Right cardiac atrium (tissue), 5 donors: ENCODE results near the gene TRMT1. TPM values are rescaled to one million over a fixed set of nuclear protein-coding genes. Genes with fewer than 3 reads are reported as not detected.

Source experiments
- ATAC-seq, 2 donors: fragments of 200-7000 bp; cut with Tn5 transposase; one replicate each; pipeline versions ENCODE4 v1.8.0 to v1.9.1; 2020; ENCODE audit warnings: moderate library complexity in 2 of 2, mild to moderate bottlenecking in 1 of 2
- DNase-seq, 3 donors: peaks; one replicate each; pipeline ENCODE4 v3.0.0-alpha.2; 2020
- H3K27ac ChIP-seq: one replicate; pipeline ENCODE4 v1.5.1; 2013; ENCODE audit warnings: mild to moderate bottlenecking, low read length, control low read depth, moderate library complexity
- H3K27me3 ChIP-seq: one replicate; pipeline ENCODE4 v1.6.1; 2013; ENCODE audit not compliant: control insufficient read depth, insufficient read depth
- H3K4me1 ChIP-seq: one replicate; pipeline ENCODE4 v1.6.1; 2013; ENCODE audit warnings: low read length; ENCODE audit not compliant: control insufficient read depth, insufficient read depth
- H3K4me3 ChIP-seq: one replicate; pipeline ENCODE4 v1.5.1; 2013; ENCODE audit warnings: low read length, control low read depth
- H3K9me3 ChIP-seq: one replicate; pipeline ENCODE4 v1.6.1; 2013; ENCODE audit warnings: low read length; ENCODE audit not compliant: control insufficient read depth
- WGBS: extraction: QIAGEN DNeasy Blood & Tissue Kit; methylation state at CpG from one replicate; pipeline ENCODE4 v1.1.7; 2013; 5-methylcytosine and 5-hydroxymethylcytosine counted together
- intact Hi-C, 4 donors: fragments of 100-400 bp; cut with DNase I; formaldehyde crosslinking; loops; one replicate each; pipeline versions ENCODE4 v1.11.0 to v1.14.0; 2022 to 2023
- polyA plus RNA-seq: library from polyadenylated mRNA; stranded (reverse); fragments of 200-250 nt; gene quantifications from one replicate; pipeline ENCODE4 v1.2.3, GENCODE V29; 2013
- total RNA-seq, 4 donors: library from RNA; stranded (reverse); fragmentation: NEBNext Ultra II Directional; extraction: Animal tissue kit (Norgen Biotek cat#: 25700); gene quantifications; one replicate each; pipeline ENCODE4 v1.2.1, GENCODE V29; 2021
- donor health status: healthy with polysubstance abuse.
- donor health status: DM: no; HTN: yes; CAD: no.
- donor health status: DM: no; HTN: no; CAD: no.
- donor health status: DM: no; HTN: yes; CAD: no; lungs with severe emphysema.
- donor health status: DM: yes; HTN: yes; CAD: no.

The TRMT1 gene
- total and polyA plus RNA-seq, 5 donors = 14.8 to 22.2 (median 19.2) TPM

GRCh38 chr19:13104360-13104847 lies 12.1 kb downstream of the TRMT1 start:
- H3K27ac ChIP-seq = peak overlapping the region; percentile 32
- ATAC-seq (peak; percentile 10 to 35), DNase-seq (peak; percentile 73 to 91 (median 88))
- no peaks in the 10 kb centered on the region for H3K4me1 ChIP-seq
- no peaks in the 10 kb centered on the region for H3K27me3 ChIP-seq
- no peak overlapping the region for H3K4me3 ChIP-seq
- H3K9me3 ChIP-seq = no peaks in the 10 kb centered on the region
- intact Hi-C loops = loop anchor here in 1 of 4 donors (5.0 kb wide), 1 partner anchor 58 kb away; no protein-coding TSS in a partner anchor
- 25% methylated on average over 33 of the region's 33 CpGs for whole genome bisulfite sequencing

GRCh38 chr19:13103581-13104359 lies 12.8 kb downstream of the TRMT1 start:
- Histone ChIP-seq H3K4me1 (no peaks in the 10 kb centered on the region), H3K27me3 (no peaks in the 10 kb centered on the region), H3K4me3 (no peak overlapping the region), H3K9me3 (no peaks in the 10 kb centered on the region), H3K27ac (peak overlapping the region; percentile 61)
- 65% methylated on average over 13 of the region's 13 CpGs for WGBS
- peak in 1 of 3 donors; percentile 56 for DNase-seq
- no peak for ATAC-seq
- intact Hi-C loops = loop anchor here in 1 of 4 donors (5.0 kb wide), 1 partner anchor 59 kb away; no protein-coding TSS in a partner anchor

DNA sequence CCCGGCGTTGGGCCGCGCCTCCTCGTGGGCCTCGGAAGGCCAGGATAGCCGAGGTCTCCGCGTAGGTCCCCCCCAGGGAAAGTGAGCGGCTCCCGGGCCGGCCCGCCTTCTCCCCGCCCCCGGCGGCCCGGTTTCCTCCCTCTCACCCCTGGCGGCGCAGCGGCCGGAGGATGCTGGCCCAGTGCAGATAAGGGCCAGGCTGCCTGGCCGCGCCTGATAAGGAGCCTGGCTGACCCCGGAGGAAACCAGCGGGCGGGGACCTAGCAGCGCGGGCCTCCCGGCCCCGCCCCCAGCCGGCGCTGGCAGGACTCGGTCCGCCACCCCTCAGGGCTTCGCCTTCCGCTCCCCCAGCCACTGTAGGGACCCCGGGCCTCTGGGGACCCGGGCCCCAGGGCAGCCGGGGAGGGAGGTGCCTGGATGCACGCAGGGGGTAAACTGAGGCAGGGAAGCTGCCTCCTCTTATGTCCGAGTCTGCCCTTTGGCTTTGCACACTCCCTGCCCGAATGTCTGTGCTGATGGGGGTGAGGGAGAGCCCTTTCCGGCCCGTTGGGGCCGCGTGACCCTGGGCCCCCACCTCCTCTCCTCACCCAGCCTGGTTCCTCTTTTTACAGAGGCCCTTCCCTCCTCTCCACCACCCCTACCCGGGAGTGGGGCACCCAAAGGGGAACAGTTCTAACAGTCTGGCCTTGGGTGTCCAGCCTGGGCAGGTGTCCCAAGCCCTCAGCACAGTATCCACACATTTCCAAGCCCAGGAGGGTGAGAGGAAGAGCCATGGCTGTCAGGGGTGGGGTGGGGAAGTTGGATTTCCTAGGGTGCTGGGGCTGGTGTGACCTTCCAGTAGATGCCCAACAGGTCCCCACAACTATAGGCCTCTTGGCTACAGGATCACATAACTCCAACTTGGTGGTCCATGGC lies 13.6 kb downstream of the TRMT1 start, which contains the start of gene LYL1:
Gene LYL1, minus strand, starts transcription at position 193 of the 915 bp plus-strand sequence. CDS start 1,687 bp downstream, outside the sequence.
- Histone ChIP-seq H3K9me3 (no peaks in the 10 kb centered on the region), H3K4me3 (peak within 1 kb of the TSS; percentile 36), H3K27ac (peak within 1 kb of the TSS; percentile 76), H3K27me3 (no peaks in the 10 kb centered on the region), H3K4me1 (no peaks in the 10 kb centered on the region)
- DNase-seq (peak; percentile 93 to 98 (median 97)), ATAC-seq (peak; percentile 87)
- WGBS = 2% methylated on average over 47 of the region's 47 CpGs
- intact Hi-C loops = loop anchor here in 1 of 4 donors (5.0 kb wide), 1 partner anchor 59 kb away; no protein-coding TSS in a partner anchor

GRCh38 chr19:13102416-13102665 lies 14.2 kb downstream of the TRMT1 start:
- no peak for ATAC-seq
- 3% methylated on average over 7 of the region's 7 CpGs for WGBS
- H3K4me1 ChIP-seq = no peaks in the 10 kb centered on the region
- intact Hi-C loops = loop anchor here in 1 of 4 donors (5.0 kb wide), 1 partner anchor 60 kb away; no protein-coding TSS in a partner anchor
- H3K4me3 ChIP-seq = peak overlapping the region; percentile 36
- no peaks in the 10 kb centered on the region for H3K27me3 ChIP-seq
- H3K27ac ChIP-seq = peak overlapping the region; percentile 76
- DNase-seq = no peak
- no peaks in the 10 kb centered on the region for H3K9me3 ChIP-seq

- ATAC-seq (no peak), DNase-seq (no peak)
- Histone ChIP-seq H3K27ac (peak overlapping the region; percentile 76), H3K4me1 (no peaks in the 10 kb centered on the region), H3K9me3 (no peaks in the 10 kb centered on the region), H3K4me3 (peak overlapping the region; percentile 36), H3K27me3 (no peaks in the 10 kb centered on the region)
- intact Hi-C loops = loop anchor here in 1 of 4 donors (5.0 kb wide), 1 partner anchor 60 kb away; no protein-coding TSS in a partner anchor
- WGBS = 59% methylated on average over 7 of the region's 7 CpGs
These were observed 14.7 kb downstream of the TRMT1 start for GRCh38 chr19:13101590-13102415.

GRCh38 chr19:13100841-13101589 lies 15.5 kb downstream of the TRMT1 start:
- H3K27ac ChIP-seq = no peak overlapping the region
- no peaks in the 10 kb centered on the region for H3K27me3 ChIP-seq
- H3K9me3 ChIP-seq = no peaks in the 10 kb centered on the region
- H3K4me3 ChIP-seq = peak overlapping the region; percentile 36
- whole genome bisulfite sequencing = 70% methylated on average over 18 of the region's 18 CpGs
- ATAC-seq = no peak
- DNase-seq = peak in 2 of 3 donors; percentile 75 to 76
- no peaks in the 10 kb centered on the region for H3K4me1 ChIP-seq
- intact Hi-C loops = loop anchor here in 1 of 4 donors (5.0 kb wide), 1 partner anchor 61 kb away; no protein-coding TSS in a partner anchor

GRCh38 chr19:13100031-13100588 lies 16.4 kb downstream of the TRMT1 start:
- Histone ChIP-seq H3K27me3 (no peaks in the 10 kb centered on the region), H3K4me3 (no peak overlapping the region), H3K4me1 (no peaks in the 10 kb centered on the region), H3K27ac (peak overlapping the region; percentile 84), H3K9me3 (no peaks in the 10 kb centered on the region)
- WGBS = 77% methylated on average over 12 of the region's 12 CpGs
- intact Hi-C loops = loop anchor here in 1 of 4 donors (5.0 kb wide), 1 partner anchor 62 kb away; no protein-coding TSS in a partner anchor
- no peak for ATAC-seq
- peak in 2 of 3 donors; percentile 49 to 53 for DNase-seq

- Histone ChIP-seq H3K4me3 (peak overlapping the region; percentile 27), H3K9me3 (no peaks in the 10 kb centered on the region), H3K27me3 (no peaks in the 10 kb centered on the region), H3K27ac (peak overlapping the region; percentile 84), H3K4me1 (no peaks in the 10 kb centered on the region)
- intact Hi-C loops = loop anchor here in 2 of 4 donors (5.0 to 10.0 kb wide), 2 partner anchors 37 to 115 kb away; no protein-coding TSS in a partner anchor
- DNase-seq (peak; percentile 83 to 92 (median 91)), ATAC-seq (peak in 1 of 2 donors; percentile 6)
- WGBS = 42% methylated on average over 77 of the region's 77 CpGs
These were observed 17.2 kb downstream of the TRMT1 start for GRCh38 chr19:13099073-13099999.
